ENCODE data around the gene TMEM108. TPM values are rescaled to one million over a fixed set of nuclear protein-coding genes. Genes with fewer than 3 reads are reported as not detected.

Gene TMEM108
- total and polyA plus RNA-seq, 3 donors from 2014 or later, result 13.9 to 44.3 (median 16.1) TPM

DNA sequence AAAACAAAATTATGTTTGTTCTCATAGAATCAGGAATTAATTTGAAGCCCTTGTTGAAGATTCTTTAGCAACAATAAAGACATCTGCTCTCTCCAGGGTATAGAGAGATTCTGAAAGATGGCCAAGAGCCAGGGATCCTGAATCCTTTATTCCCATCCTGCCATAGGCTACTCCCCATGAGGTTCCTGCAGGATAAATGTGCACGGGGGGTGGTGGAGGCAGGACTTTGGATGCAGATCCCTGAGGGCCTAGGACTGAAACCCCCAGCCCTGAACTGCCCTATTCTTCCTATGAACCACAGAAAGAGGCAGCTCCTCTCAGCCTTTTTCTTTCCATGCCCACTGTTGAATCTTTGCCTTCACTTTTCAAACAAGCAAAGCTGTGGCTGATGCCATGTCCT, 17.1 kb downstream of the TMEM108 start:
- Histone ChIP-seq H3K27me3 (no peaks in the 10 kb centered on the region), H3K27ac (no peak overlapping the region), H3K36me3 (ENCODE audit: low read depth, missing control alignments) (no peaks in the 10 kb centered on the region), H3K4me3 (no peak overlapping the region), H3K4me1 (no peaks in the 10 kb centered on the region), H3K9me3 (no peaks in the 10 kb centered on the region)
- WGBS, 2 donors, result 30 to 74% methylated on average over 1 of the region's 1 CpG
- no peak for TF ChIP-seq POLR2A (IDR thresholded peaks at IDR 0.05)
- TF ChIP-seq, protein P1, sequence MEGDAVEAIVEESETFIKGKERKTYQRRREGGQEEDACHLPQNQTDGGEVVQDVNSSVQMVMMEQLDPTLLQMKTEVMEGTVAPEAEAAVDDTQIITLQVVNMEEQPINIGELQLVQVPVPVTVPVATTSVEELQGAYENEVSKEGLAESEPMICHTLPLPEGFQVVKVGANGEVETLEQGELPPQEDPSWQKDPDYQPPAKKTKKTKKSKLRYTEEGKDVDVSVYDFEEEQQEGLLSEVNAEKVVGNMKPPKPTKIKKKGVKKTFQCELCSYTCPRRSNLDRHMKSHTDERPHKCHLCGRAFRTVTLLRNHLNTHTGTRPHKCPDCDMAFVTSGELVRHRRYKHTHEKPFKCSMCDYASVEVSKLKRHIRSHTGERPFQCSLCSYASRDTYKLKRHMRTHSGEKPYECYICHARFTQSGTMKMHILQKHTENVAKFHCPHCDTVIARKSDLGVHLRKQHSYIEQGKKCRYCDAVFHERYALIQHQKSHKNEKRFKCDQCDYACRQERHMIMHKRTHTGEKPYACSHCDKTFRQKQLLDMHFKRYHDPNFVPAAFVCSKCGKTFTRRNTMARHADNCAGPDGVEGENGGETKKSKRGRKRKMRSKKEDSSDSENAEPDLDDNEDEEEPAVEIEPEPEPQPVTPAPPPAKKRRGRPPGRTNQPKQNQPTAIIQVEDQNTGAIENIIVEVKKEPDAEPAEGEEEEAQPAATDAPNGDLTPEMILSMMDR (IDR thresholded peaks at IDR 0.05), result no peak
- DNase-seq, result no peak
- intact Hi-C loops (cut with DNase I; ENCODE audit: low total_unique reads), result no loop called here

DNA sequence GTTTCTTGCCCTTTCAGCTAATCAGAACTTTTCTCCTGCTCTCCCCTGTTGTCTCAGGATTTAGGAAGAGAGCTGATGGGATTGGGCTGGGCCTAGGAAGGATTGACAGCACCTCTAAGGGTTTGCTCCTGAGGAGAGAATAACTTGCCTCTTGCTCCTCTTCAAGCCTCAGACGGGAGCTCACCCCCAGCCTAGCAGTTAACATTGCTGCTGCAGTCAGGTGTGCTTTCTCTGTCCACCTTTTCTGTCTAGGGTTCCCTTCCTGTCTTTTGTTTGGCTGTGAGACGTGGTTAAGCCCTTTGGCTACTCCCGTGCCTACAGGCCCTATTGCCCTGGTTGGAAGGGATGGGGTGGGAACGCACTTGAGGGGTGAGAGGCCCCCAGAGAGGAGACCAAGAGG, 20.1 kb downstream of the TMEM108 start:
- H3K4me3 ChIP-seq, result no peak overlapping the region
- H3K27ac ChIP-seq, result no peak overlapping the region
- intact Hi-C loops (cut with DNase I; ENCODE audit: low total_unique reads), result no loop called here
- no peak for TF ChIP-seq POLR2A (IDR thresholded peaks at IDR 0.05)
- TF ChIP-seq, protein P1 (IDR thresholded peaks at IDR 0.05), result no peak
- no peaks in the 10 kb centered on the region for H3K36me3 ChIP-seq (ENCODE audit: low read depth, missing control alignments)
- H3K27me3 ChIP-seq, result no peaks in the 10 kb centered on the region
- H3K9me3 ChIP-seq, result no peaks in the 10 kb centered on the region
- no peak for DNase-seq
- 88 to 93% methylated on average over 4 of the region's 4 CpGs for WGBS, 2 donors
- no peaks in the 10 kb centered on the region for H3K4me1 ChIP-seq

DNA sequence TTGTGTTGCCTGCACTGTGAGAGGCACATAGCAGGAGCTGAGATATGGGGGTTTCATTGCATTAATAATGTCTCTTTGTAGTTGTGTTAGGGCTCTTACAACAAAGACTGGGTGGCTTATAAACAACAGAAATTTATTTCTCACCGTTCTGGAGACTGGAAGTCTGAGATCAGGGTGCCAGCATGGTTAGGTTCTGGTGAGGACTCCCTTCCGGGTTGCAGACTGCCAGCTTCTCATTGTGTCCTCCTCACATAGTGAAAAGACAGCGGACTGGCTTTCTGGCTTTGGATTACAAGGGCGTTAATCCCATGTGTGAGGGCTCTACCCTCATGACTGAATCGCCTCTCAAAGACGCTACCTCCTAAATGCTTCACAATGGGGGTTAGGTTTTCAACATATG, 20.6 kb downstream of the TMEM108 start:
- intact Hi-C loops (cut with DNase I; ENCODE audit: low total_unique reads), result no loop called here
- no peak overlapping the region for H3K27ac ChIP-seq
- WGBS, 2 donors, result 77 to 87% methylated on average over 6 of the region's 6 CpGs

DNA sequence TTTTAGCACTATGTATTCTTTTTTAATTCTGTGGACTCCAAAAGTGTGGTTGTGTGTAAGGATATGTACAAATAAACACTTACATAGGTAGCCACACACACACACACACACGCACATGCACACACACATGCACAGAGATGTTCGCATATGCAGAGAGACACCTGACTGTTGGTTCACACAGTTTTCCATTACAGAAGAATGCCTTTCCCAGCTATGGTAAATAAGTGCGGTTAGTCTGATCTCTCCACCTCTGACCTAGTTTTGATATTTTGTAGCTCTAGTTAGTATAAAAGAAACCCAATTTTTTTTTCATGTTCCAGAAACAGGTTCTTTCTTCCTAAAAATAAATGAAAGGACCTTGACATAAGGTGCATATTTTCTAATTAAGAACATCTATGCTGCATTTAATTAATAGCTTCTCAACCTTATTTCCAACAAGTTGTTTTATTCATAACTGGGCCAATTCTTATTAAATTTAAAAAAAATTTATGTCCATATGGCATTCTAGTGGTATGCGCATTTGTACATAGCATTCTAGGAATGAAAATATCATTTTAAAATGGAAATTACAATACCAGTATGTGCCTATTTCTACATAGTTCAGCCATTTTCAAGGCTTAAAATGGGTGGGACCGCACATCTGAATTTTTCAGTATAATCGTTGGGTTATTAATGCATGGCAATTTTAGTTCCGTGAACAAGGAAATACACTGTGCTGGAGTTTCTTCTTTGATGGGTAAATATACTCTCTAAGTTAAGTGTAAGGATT, 27.2 kb downstream of the TMEM108 start:
- H3K27ac ChIP-seq, result no peak overlapping the region
- H3K4me1 ChIP-seq, result no peaks in the 10 kb centered on the region
- no peaks in the 10 kb centered on the region for H3K9me3 ChIP-seq
- H3K36me3 ChIP-seq (ENCODE audit: low read depth, missing control alignments), result no peaks in the 10 kb centered on the region
- no peaks in the 10 kb centered on the region for H3K27me3 ChIP-seq
- TF ChIP-seq, protein P1 (IDR thresholded peaks at IDR 0.05), result no peak
- TF ChIP-seq POLR2A (IDR thresholded peaks at IDR 0.05), result no peak
- DNase-seq, result no peak
- intact Hi-C loops (cut with DNase I; ENCODE audit: low total_unique reads), result no loop called here
- 94% methylated on average over 7 of the region's 7 CpGs for WGBS, 2 donors
- H3K4me3 ChIP-seq, result no peak overlapping the region

More for the DNA sequence above, 20.6 kb downstream of the TMEM108 start:
- Histone ChIP-seq H3K27me3 (no peaks in the 10 kb centered on the region), H3K36me3 (ENCODE audit: low read depth, missing control alignments) (no peaks in the 10 kb centered on the region), H3K4me3 (no peak overlapping the region), H3K4me1 (no peaks in the 10 kb centered on the region), H3K9me3 (no peaks in the 10 kb centered on the region)
- no peak for TF ChIP-seq POLR2A (IDR thresholded peaks at IDR 0.05)
- TF ChIP-seq, protein P1 (IDR thresholded peaks at IDR 0.05), result no peak
- no peak for DNase-seq

DNA sequence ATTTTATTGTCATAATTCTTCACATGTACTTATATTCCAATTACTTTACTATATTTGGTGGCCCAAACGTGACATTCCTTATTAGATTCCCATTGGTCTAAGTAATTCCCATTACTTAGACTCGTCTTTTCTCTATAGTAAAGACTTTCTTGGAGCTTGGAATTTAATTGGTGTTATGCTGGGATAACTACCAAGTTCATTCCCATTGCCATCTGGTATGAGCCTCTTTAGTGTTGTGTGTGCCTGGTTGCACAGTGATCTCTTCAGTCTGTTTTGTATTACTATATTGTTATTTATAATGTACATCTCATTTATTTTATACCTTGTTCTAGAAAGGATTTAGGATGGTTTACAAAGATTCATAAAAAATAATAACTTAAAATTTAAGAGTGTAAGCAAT, 27.8 kb downstream of the TMEM108 start:
- no peak overlapping the region for H3K4me3 ChIP-seq
- DNase-seq, result no peak
- intact Hi-C loops (cut with DNase I; ENCODE audit: low total_unique reads), result no loop called here
- no peak for TF ChIP-seq POLR2A (IDR thresholded peaks at IDR 0.05)
- TF ChIP-seq, protein P1 (IDR thresholded peaks at IDR 0.05), result no peak
- WGBS, 2 donors, result 88 to 89% methylated on average over 2 of the region's 2 CpGs
- no peaks in the 10 kb centered on the region for H3K36me3 ChIP-seq (ENCODE audit: low read depth, missing control alignments)
- no peak overlapping the region for H3K27ac ChIP-seq
- no peaks in the 10 kb centered on the region for H3K27me3 ChIP-seq
- H3K4me1 ChIP-seq, result no peaks in the 10 kb centered on the region
- H3K9me3 ChIP-seq, result no peaks in the 10 kb centered on the region
